Measurements from ENCODE around the gene GTPBP2.
"Not testable (repeated sequence)": the region's sequence is repeated elsewhere in the genome, so short reads cannot be mapped to it uniquely, and the experiment has no call there.

GTPBP2 gene

GRCh38 chr6:43658161-43658560 is 29.1 kb upstream of the GTPBP2 start:
- no peak for DNase-seq

- DNase-seq, result no peak
Measured at GRCh38 chr6:43657221-43657802, 28.2 kb upstream of the GTPBP2 start.

- not testable (repeated sequence) for DNase-seq
Measured at GRCh38 chr6:43652822-43653221, 23.8 kb upstream of the GTPBP2 start.

- no peak for DNase-seq
Measured at GRCh38 chr6:43648248-43648647, 19.2 kb upstream of the GTPBP2 start.

GRCh38 chr6:43647613-43648012 is 18.5 kb upstream of the GTPBP2 start:
- no peak for DNase-seq

GRCh38 chr6:43645613-43645964 is 16.5 kb upstream of the GTPBP2 start:
- DNase-seq, result no peak

- no peak for DNase-seq
Measured at GRCh38 chr6:43644940-43645612, 16.0 kb upstream of the GTPBP2 start, which contains the start of gene RSPH9. TSS of gene RSPH9 (plus strand) at chr6:43645036. CDS start at chr6:43645099, 63 bp downstream.

- no peak for DNase-seq
Measured at GRCh38 chr6:43639984-43640800, 11.1 kb upstream of the GTPBP2 start.

GRCh38 chr6:43636308-43636659 is 7.2 kb upstream of the GTPBP2 start:
- no peak for DNase-seq

- DNase-seq, result peak; percentile 43
Measured at GRCh38 chr6:43635387-43636307, 6.6 kb upstream of the GTPBP2 start, which contains the start of gene MAD2L1BP. TSS of gene MAD2L1BP (plus strand) at chr6:43635840. CDS start at chr6:43635876, 36 bp downstream.

- no peak for DNase-seq
Measured at GRCh38 chr6:43634702-43635303, 5.7 kb upstream of the GTPBP2 start.

- DNase-seq, result not testable (repeated sequence)
Measured at GRCh38 chr6:43633002-43633401, 3.9 kb upstream of the GTPBP2 start.

GRCh38 chr6:43630980-43631619 is 2.0 kb upstream of the GTPBP2 start:
- no peak for DNase-seq

- peak; percentile 94 for DNase-seq
Measured at GRCh38 chr6:43629505-43630300, 639 bp upstream of the GTPBP2 start.

- peak; percentile 17 for DNase-seq
Measured at GRCh38 chr6:43628393-43629103, 516 bp downstream of the GTPBP2 start.

GRCh38 chr6:43627008-43627825 is 1.8 kb downstream of the GTPBP2 start:
- no peak for DNase-seq

- DNase-seq, result no peak
Measured at GRCh38 chr6:43625393-43625992, 3.6 kb downstream of the GTPBP2 start.

GRCh38 chr6:43624786-43625288 is 4.2 kb downstream of the GTPBP2 start:
- no peak for DNase-seq
